ENCODE data around the gene RHCE.
"Not testable (repeated sequence)": the region's sequence is repeated elsewhere in the genome, so short reads cannot be mapped to it uniquely, and the experiment has no call there.

RHCE gene

DNA sequence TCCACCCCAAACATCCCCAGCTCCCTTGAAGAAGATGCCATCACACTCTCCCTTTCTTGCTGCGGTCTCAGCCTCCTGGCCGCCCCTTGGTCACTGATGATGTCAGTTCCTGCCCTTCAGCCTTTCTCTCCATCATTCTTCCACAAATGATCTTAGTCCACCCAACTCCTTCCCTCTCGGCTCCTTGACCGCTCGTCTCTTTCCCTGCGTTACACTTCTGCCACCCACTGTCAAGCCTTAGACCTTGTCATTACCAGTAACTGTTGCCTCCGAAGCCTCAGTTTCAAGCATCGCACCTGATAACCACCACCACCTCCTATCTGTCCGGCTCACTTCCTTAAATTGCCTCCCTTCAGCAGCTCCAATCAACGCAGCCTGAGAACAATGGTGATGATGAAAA lies 23.1 kb downstream of the RHCE start:
- DNase-seq (ENCODE audit: low read depth), result not testable (repeated sequence)

GRCh38 chr1:25392841-25393240 lies 27.8 kb downstream of the RHCE start:
- no peak for DNase-seq (ENCODE audit: low read depth)

- DNase-seq (ENCODE audit: low read depth), result not testable (repeated sequence)
Measured at GRCh38 chr1:25389721-25390120, 30.9 kb downstream of the RHCE start.

DNA sequence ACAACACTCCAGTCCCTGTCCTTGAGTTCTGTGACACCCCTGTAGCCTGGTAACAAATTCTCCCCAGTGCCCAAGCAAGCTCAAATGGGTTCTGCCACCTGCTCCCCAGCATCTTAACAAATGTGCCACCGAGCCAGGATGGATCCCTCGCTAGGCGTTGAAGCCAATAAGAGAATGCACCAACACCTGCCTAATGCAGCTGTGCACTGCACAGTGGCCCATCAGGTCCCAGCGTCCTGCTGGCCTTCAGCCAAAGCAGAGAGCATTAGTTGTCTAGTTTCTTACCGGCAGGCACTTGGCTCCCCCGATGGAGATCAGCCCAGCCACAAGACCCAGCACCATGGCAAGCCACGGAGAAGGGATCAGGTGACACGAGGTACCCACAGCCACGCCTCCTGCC lies 31.9 kb downstream of the RHCE start:
- not testable (repeated sequence) for DNase-seq (ENCODE audit: low read depth)

DNA sequence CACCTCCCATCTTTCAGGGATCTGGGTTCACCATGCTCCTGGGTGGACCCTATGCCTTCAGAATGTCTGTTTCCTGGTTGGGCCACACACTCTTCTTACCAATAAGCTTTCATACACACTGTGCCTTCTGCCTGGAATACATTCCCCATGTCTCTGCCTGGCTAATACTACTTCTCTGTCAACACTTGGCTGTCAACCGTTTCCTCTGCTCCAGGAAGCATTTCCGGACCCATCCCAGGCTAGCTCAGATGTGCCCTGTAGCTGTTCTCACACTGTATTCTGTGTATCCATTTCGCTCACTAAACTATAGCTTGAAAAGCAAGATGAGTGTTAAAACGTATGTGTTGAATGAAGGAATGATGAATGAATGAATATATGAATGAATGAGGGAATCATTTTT lies 33.5 kb downstream of the RHCE start:
- DNase-seq (ENCODE audit: low read depth), result not testable (repeated sequence)

DNA sequence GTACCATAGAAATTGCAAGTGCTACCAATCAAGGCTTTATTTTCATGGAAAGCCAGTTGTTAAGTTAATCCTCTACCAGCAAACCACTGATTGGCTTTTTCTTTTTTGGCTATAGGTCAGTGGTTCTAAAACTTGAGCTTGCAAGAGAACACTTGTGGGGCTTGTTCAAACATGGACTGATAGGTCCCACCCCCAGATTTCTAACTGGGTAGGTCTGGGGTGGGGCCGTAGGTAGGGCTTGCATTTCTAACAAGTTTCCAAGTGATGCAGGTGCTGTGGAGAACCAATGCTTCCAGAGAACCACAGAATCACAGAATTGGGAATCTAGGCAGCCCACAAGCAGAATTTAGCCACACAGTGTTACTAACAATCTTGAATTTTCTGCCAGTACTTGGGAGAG lies 36.8 kb downstream of the RHCE start:
- DNase-seq (ENCODE audit: low read depth), result not testable (repeated sequence)

DNA sequence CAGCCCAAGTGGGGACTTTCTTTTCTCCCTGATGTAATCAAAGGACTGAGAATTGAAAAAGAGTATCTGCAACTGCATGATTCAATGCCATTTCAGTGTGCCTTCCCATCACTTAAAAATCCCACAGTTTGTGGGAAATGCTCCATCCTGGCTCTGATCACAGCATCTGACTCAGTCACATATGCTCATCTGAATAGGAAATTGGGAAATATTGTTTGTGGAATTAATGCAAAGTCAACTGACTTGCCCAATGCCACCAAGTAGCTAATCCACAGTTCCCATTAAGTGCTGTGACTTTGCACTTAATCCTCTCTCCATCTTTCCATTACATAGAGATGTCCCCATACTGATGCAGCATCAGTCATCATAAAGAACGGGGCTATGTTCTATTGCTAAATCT lies 37.5 kb downstream of the RHCE start:
- not testable (repeated sequence) for DNase-seq (ENCODE audit: low read depth)

DNA sequence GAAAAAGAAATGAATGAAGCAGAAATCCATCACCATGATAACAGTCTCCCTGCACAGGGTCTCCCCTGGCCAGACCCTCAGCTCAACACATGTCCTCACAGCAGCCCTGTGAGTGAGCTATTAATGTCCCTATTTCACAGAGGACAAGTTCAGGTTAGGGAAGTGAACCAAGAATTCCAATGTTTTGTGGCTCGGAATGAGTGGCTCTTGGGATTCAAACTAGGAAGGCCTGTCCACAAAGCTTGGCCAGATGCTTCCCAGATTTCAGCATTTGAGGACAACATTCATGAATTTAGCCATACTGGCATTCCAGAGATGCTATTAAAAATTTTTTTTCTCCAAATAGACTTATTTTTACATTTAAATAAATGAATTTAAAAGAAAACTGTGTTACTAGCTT lies 38.1 kb downstream of the RHCE start:
- not testable (repeated sequence) for DNase-seq (ENCODE audit: low read depth)

DNA sequence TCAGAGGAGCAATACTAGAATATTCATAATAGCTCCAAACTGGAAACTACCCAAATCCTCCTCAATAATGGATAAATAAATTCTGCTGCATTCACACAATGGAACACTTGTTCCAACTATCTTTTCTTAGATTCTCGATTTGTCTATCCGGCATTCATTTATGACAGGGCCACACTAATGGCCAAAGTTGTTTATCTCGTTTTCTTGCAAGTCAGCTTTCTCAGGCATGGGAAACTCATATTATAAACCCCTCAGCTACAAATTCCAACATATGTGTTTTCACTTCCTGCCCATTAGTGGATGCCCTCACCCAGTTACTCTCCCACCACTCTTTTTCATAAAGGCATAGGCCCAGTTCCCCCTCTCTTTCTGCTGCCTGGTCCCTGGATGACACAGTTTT lies 42.3 kb downstream of the RHCE start:
- not testable (repeated sequence) for DNase-seq (ENCODE audit: low read depth)

DNA sequence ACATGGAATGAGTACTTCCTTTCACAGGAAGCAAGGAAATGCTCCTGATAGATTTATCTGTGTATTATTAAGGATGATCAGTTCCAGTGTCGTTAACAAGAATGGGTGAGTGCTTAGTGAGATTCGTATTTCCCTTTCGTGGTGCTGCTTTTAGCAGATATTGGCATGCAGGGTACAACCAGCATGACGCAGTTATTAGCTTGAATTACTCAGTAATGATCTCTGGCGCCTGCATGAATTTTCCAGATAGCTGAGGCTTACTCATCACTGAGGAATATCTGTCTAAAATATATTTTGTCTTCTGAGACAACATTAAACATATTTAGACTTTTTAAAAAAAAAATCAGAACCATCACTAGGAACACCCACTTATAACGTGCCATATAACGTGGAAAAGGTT lies 48.9 kb downstream of the RHCE start:
- not testable (repeated sequence) for DNase-seq (ENCODE audit: low read depth)

DNA sequence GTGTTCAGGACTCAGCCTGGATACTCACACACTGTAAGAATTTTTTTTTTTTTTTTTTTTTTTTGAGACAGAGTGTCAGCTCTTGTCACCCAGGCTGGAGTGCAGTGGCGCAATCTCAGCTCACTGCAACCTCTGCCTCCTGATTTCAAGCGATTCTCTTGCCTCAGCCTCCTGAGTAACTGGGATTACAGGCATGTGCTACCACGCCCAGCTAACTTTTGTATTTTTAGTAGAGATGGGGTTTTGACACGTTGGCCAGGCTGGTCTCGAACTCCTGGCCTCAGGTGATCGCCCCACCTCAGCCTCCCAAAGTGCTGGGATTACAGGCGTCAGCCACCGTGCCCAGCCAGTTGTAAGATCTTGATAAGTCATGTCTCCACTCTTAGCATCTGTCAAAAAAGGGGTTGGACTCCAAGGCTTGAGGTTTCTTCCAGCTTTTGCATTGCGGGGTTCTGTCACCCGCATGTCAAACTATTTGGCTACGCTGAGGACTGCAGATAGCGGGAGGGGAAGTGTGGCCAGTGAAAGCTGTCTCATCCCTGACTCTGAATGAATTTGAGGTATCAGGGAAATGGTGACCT lies 50.8 kb downstream of the RHCE start:
- DNase-seq (ENCODE audit: low read depth), result not testable (repeated sequence)

DNA sequence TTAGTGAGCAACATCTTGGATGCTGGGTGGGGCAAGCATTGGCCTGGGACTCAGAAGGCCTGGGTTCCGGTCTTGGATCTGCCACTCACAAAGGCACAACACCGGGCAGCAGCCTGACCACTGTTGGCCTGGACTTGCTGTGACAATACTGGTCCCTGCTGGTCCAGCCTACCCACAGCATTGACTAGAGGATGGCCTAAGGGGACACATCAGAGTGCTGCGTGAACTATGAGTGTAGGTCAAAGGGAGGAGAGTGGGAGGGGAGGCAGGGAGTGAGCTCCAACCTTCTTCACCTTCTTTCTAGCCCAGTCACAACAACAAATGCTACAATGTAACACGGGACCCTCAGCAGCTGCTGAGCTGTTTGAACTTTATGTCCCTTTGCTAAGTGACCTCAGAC lies 51.4 kb downstream of the RHCE start:
- DNase-seq (ENCODE audit: low read depth), result no peak

DNA sequence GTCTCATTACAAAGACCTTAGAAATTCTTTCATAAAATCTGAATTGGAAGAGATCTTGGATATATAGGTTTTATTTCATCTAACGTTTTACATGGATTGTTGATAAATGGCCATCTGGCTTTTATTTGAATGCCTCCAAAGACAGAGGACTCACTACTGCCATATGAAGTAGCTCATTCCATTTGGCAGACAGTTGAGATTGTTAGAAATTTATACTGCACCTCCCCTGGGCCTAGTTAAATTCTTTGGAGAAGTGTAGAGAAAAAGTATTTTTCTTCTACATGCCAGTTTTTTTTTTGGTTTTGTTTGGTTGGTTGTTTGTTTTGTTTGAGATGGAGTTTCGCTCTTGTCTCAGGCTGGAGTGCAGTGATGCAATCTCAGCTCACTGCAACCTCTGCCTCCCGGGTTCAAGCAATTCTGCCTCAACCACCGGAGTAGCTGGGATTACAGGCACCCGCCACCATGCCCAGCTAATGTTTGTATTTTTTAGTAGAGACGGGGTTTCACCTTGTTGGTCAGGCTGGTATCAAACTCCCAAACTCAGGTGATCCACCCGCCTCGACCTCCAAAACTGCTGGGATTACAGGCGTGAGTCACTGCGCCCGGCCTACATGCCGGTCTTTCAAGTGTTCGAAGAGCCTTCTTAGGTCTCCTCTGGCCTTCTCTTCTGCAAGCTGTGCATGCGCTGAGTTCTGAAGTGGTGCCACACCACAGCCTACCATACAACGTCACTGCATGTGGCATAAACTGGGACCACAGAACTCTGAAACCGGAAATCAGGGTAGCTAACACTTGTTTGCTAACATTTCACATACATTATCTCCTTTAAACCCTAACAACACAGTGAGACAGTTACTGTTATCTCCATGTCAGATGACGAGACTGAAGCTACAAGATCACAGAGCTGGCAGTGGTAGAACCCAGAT lies 57.7 kb downstream of the RHCE start:
- DNase-seq (ENCODE audit: low read depth), result not testable (repeated sequence)

GRCh38 chr1:25361901-25362300 lies 58.7 kb downstream of the RHCE start:
- DNase-seq (ENCODE audit: low read depth), result no peak

- no peak for DNase-seq (ENCODE audit: low read depth)
Measured at GRCh38 chr1:25360596-25361581, 59.7 kb downstream of the RHCE start.

- no peak for DNase-seq (ENCODE audit: low read depth)
Measured at GRCh38 chr1:25356848-25357247, 63.8 kb downstream of the RHCE start.

- no peak for DNase-seq (ENCODE audit: low read depth)
Measured at GRCh38 chr1:25356441-25356840, 64.2 kb downstream of the RHCE start.

DNA sequence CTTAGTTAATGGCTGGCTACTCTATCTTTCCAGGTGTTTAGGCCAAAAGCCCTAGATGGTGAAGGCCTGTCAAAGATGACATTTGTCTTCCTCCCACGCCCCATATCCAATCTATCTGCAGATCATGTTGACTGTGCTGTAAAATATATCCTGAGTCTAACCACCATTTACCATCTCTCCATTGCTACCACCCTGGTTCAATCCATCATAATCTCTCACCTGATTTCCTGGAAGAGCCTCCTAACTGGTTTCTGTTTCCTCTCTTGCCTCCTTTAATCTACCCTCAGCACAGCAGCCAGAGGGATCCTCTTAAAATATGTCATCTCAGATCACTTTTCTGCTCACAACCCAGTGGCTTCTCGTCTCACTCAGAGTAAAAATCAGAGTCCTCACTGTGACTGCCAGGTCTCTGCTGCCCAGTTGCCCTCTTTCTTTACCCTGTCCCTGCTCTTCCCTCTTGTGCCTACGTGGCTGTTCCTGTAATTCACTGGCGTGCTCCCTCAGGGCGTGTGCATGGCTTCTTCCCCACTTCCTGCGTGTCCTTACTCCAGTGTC lies 64.7 kb downstream of the RHCE start:
- DNase-seq (ENCODE audit: low read depth), result no peak

GRCh38 chr1:25349606-25350005 lies 71.0 kb downstream of the RHCE start:
- no peak for DNase-seq (ENCODE audit: low read depth)

DNA sequence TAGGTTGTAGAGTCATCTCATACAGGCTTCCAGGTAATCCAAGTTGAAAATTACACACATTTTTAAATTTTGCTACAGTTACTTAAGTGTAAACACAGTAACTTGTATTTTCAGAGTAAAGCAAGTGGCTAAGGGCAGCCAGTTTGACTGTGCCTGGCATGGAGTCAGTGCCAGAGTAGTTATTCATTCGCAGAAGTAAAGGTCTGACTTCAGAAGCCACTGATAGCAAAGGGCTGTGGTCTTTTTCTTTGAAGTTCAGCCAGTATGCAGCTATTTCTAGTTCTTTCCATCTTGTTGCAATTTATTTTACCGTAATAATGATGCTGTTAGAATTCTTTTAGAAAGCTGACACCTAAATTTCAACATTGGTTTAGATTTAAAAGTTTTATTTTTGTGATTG lies 73.1 kb downstream of the RHCE start:
- no peak for DNase-seq (ENCODE audit: low read depth)

- DNase-seq (ENCODE audit: low read depth), result no peak
Measured at GRCh38 chr1:25343872-25344271, 76.8 kb downstream of the RHCE start.

DNA sequence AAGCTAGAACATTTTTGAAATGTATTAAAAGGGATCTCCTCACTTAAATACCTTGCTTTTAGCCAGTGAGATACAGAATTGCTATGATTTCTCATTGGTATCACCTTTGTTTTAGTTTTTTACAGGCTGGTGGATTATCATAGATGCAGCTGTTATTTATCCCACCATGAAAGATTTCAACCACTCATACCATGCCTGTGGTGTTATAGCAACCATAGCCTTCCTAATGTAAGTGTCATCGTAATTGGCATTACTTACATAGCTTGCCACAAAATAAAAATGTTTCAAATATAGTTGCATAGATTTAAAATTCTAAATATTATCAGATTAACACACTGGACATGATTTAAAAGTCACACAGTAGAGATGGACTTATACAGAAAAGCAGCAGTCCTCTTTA lies 77.8 kb downstream of the RHCE start:
- DNase-seq (ENCODE audit: low read depth), result no peak
